ENCODE measurements around the gene SHISA9.

- no peak for TF ChIP-seq EGR1 (IDR thresholded peaks at IDR 0.05; ENCODE audit: low read depth in 2 of 2)
- TF ChIP-seq CTCF (IDR thresholded peaks at IDR 0.05; ENCODE audit: low read depth, low read length, missing input control): no peak
- no peak for TF ChIP-seq RAD21 (IDR thresholded peaks at IDR 0.05)
These were observed 203.4 kb downstream of the SHISA9 start for GRCh38 chr16:13104772-13105171.
